Stimulated activated CD4-positive, alpha-beta T cell treated with anti-CD3 and anti-CD28 coated beads, Interleukin-1b, Interleukin-23, amount 100 ng/mL, for 24 hours (primary cell): Measurements from ENCODE around the gene ITSN1.

ENCODE experiments used
- DNase-seq, 4 experiments: peaks; one replicate each; pipeline ENCODE4 v3.0.0-alpha.2; 2020; ENCODE audit warnings: low read depth in 4 of 4, low spot score in 1 of 4

ITSN1 gene

GRCh38 chr21:33836408-33836807 is 194.1 kb downstream of the ITSN1 start:
- DNase-seq: no peak

GRCh38 chr21:33839167-33839716 is 196.9 kb downstream of the ITSN1 start:
- no peak for DNase-seq

GRCh38 chr21:33839806-33840205 is 197.5 kb downstream of the ITSN1 start:
- no peak for DNase-seq

GRCh38 chr21:33840771-33841170 is 198.5 kb downstream of the ITSN1 start:
- DNase-seq: no peak

- DNase-seq: no peak
These were observed 199.3 kb downstream of the ITSN1 start for GRCh38 chr21:33841561-33841960.

- DNase-seq: no peak
These were observed 200.9 kb downstream of the ITSN1 start for GRCh38 chr21:33843216-33843615.

- no peak for DNase-seq
These were observed 202.0 kb downstream of the ITSN1 start for GRCh38 chr21:33844104-33844889.

- DNase-seq: no peak
These were observed 202.5 kb downstream of the ITSN1 start for GRCh38 chr21:33844890-33845205.

- no peak for DNase-seq
These were observed 203.8 kb downstream of the ITSN1 start for GRCh38 chr21:33846141-33846540.

- no peak for DNase-seq
These were observed 205.4 kb downstream of the ITSN1 start for GRCh38 chr21:33847588-33848248.

- no peak for DNase-seq
These were observed 206.1 kb downstream of the ITSN1 start for GRCh38 chr21:33848249-33848953.

- DNase-seq: no peak
These were observed 207.5 kb downstream of the ITSN1 start for GRCh38 chr21:33849834-33850233.

- DNase-seq: no peak
These were observed 208.1 kb downstream of the ITSN1 start for GRCh38 chr21:33850401-33850800.

- no peak for DNase-seq
These were observed 208.7 kb downstream of the ITSN1 start for GRCh38 chr21:33850985-33851384.

GRCh38 chr21:33852485-33852884 is 210.2 kb downstream of the ITSN1 start:
- DNase-seq: no peak

GRCh38 chr21:33854604-33855003 is 212.3 kb downstream of the ITSN1 start:
- no peak for DNase-seq

- DNase-seq: no peak
These were observed 212.9 kb downstream of the ITSN1 start for GRCh38 chr21:33855190-33855589.

- DNase-seq: no peak
These were observed 214.7 kb downstream of the ITSN1 start for GRCh38 chr21:33856893-33857527.

- DNase-seq: no peak
These were observed 215.8 kb downstream of the ITSN1 start for GRCh38 chr21:33857846-33858666.

- DNase-seq: no peak
These were observed 216.5 kb downstream of the ITSN1 start for GRCh38 chr21:33858667-33859372.
